ENCODE measurements around the gene SLU7.

Gene SLU7

GRCh38 chr5:160359816-160360215, 59.1 kb downstream of the SLU7 start:
- no peak for FAIRE-seq
- DNase-seq (ENCODE audit: insufficient read length, low spot score), result no peak
- no peak for TF ChIP-seq POLR2A (IDR thresholded peaks at IDR 0.05; ENCODE audit: low read depth, low read length)

GRCh38 chr5:160359242-160359641, 59.6 kb downstream of the SLU7 start:
- DNase-seq (ENCODE audit: insufficient read length, low spot score) (no peak), FAIRE-seq (no peak)
- no peak for TF ChIP-seq POLR2A (IDR thresholded peaks at IDR 0.05; ENCODE audit: low read depth, low read length)

DNA sequence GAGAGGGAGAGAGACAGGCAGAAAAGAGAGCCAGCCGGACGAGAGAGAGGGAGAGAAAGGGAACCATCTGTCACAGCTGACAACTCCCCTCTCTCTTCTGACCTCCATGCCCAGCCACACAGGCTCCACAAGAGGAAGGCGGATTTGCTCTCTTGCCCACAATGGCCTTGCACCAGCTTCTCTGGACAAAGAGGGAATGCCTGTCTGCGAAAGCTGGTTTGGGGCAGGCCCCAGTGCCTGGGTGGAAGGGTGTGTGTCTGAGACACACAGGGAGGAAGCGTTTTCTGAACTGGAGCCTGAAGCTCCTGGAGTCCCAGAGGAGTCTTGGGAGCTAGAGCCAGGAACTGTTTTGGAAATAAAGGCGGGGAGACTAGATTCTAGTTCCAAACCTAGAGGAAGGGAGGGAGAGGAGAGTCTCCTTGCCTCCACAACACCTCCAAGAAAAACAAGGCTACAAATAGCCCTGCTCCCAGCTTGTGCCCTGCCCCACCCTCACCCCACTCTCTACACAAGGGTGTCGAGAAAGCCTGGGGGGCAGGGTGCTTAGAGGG, 60.9 kb downstream of the SLU7 start:
- no peak for DNase-seq (ENCODE audit: insufficient read length, low spot score)
- no peak for FAIRE-seq

GRCh38 chr5:160357394-160357793, 61.5 kb downstream of the SLU7 start:
- no peak for TF ChIP-seq POLR2A (IDR thresholded peaks at IDR 0.05; ENCODE audit: low read depth, low read length)
- no peak for DNase-seq (ENCODE audit: insufficient read length, low spot score)
- no peak for FAIRE-seq

More for the DNA sequence above, 60.9 kb downstream of the SLU7 start:
- no peak for TF ChIP-seq POLR2A (IDR thresholded peaks at IDR 0.05; ENCODE audit: low read depth, low read length)

GRCh38 chr5:160356550-160357347, 62.1 kb downstream of the SLU7 start:
- FAIRE-seq, result no peak
- no peak for TF ChIP-seq POLR2A (IDR thresholded peaks at IDR 0.05; ENCODE audit: low read depth, low read length)
- no peak for DNase-seq (ENCODE audit: insufficient read length, low spot score)

- FAIRE-seq, result no peak
- no peak for TF ChIP-seq POLR2A (IDR thresholded peaks at IDR 0.05; ENCODE audit: low read depth, low read length)
- DNase-seq (ENCODE audit: insufficient read length, low spot score), result no peak
These were observed 64.2 kb downstream of the SLU7 start for GRCh38 chr5:160354666-160355065.

GRCh38 chr5:160353379-160353778, 65.5 kb downstream of the SLU7 start:
- TF ChIP-seq POLR2A (IDR thresholded peaks at IDR 0.05; ENCODE audit: low read depth, low read length), result no peak
- FAIRE-seq, result no peak
- no peak for DNase-seq (ENCODE audit: insufficient read length, low spot score)

GRCh38 chr5:160352308-160352707, 66.6 kb downstream of the SLU7 start:
- TF ChIP-seq POLR2A (IDR thresholded peaks at IDR 0.05; ENCODE audit: low read depth, low read length), result no peak
- FAIRE-seq (no peak), DNase-seq (ENCODE audit: insufficient read length, low spot score) (no peak)

All from H54 (cell line).